ENCODE results near the gene TEX30.

Gene TEX30

DNA sequence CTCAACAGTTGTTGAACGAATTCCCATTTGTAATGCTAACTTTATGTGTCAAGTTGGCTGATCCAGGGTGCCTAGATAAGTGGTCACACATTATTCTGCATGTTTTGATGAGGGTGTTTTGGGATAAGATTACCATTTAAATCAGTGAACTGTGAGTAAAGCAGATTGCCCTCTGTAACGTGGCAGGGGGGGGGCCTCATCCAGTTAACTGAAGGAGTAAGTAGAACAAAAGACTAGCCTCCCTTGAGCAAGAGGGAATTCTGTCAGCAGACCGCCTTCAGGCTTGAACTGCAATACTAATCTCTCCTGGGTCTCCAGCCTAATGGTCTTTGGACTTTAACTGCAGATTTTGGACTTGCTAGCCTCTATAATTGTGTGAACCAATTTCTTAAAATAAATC, 4.2 kb upstream of the TEX30 start:
- no peak for DNase-seq

DNA sequence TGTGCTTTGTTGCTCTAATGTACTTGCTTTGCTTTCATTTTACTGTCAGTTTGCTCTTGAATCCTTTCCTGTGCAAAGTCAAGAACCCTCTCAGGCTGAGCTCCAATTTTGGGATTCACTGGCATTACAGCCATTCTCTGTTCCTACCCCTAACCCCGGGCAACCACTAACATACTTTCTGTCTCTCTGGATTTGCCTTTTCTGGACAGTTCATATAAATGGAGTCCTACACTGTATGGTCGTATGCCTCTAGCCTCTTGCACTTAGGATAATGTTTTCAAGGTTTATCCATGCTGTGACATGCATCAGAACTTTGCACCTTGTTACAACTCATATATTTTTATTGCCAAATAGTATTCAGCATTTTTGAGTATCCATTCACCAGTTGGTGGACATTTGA, 2.7 kb upstream of the TEX30 start:
- no peak for DNase-seq

DNA sequence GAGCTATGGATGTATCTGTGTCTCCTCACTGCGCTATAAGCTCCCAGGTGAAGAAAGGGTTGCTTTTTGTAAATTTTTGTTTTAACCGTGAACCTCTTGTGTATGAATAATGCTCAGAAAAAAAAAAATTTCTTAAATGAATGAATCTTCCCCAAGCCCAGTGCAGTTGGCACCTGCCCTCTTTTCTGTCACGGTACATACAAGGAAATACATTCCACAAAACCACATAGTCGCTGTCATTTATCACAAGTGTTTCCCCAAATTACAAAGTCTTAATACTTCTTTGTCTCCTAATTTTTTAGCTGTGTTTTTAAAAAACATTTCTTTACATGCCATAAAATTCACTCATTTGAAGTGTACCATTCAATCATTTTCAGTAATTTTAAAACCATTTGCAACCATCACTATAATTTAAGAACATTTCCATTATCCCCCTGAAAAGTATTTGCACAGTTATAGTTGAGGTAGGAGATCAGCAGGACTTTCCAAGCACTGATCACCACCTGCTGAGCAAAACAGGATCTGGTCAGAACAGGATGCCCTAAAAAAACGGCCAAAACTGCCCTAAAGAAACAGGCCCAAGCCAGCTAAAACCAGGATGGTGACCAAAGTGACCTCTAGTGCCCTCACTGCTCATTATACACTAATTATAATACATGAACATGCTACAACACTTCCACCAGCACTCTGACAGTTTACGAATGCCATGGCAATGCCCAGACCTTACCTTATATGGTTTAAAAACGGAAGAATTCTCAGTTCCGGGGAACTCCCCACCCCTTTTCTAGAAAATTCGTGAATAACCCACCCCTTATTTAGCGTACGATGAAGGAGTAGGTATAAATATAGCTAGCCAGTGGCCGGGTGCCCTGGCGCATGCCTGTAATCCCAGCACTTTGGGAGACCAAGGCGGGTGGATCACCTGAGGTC, 1.3 kb upstream of the TEX30 start:
- DNase-seq: no peak

DNA sequence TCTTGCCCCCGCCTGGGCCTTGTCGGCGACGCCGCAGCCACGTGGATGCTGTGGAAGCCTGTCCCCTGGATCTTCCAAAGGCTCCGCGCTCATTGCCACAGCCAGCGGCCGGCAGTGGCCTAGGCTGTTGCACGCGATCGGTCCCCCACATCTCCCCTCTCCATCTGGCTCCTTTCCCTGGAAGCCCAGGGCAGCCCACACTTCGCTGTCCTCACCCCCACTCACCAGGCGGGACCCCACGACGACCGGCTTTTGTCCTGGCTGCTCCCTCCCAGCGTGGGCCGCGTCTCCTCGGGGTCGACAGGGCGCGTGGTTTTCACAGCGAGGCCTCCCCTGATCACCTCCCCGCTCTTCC, 605 bp upstream of the TEX30 start:
- no peak for DNase-seq

DNA sequence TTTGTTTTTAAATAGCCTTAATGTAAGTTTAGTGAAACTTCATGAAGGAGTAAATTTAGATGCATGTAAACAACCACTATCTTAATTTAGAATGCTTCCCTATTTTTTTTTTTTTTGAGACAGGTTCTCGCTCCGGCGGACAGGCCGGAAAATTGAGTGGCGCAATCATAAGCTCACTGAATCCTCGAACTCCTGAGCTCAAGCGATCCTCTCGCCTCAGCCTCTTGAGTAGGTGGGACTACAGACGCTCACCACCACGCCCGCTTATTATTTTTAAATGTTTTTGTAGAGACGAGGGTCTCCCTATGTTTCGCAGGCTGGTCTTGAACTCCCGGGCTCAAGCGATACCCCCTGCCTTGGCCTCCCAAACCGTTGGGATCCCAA, 1.6 kb downstream of the TEX30 start:
- DNase-seq: no peak

DNA sequence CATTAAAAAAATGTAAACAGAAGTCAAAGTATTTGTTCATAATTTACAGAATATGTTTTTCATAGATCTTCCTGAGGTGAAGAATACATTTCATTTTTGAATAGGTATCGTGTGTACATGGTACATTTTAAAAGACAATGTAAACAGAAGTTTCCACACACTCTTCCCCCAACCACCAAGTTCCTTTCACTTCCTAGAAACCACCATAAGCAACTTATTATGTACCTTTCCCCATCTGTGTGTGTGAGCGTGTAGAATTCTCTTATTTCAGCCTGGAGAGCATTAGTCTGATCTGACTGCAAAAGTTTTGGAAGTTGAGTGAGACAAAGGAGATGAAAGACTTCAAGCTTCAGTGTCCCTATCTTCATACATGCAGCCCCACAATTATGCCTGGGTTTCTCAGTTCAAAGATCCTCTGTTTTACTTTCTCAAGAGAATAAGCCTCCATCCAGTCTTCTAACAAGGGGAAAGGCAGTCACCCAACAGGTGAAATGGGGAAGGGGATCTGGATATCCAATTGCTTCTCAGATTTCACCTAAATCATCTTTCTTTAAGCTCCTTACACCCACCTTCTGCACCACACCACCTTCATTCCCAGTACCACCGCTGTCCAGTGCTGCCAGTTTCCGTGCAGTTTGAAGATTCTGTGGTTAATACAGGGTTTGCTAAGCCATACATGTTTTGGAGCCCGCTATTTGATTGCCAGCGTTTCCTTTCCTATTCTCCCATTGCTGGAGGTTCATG, 2.1 kb downstream of the TEX30 start:
- no peak for DNase-seq

DNA sequence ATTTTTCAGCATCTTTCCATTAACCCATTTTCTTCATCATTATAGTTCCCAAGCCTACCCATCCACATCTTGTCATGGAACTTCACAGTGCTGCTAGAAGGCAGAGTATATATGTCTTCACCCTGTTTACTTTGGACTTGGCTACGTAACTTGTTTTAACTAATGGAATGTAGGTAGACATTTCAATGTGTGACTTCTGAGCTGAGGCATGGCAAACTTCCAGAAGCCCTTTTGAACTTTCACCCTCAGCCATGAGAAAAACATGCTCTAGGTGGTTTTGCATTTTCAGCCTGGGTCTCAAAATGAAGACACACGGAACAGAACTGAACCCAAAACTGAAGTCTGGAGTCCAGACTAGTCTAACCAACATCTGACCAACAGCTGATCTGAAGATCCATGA, 3.2 kb downstream of the TEX30 start:
- no peak for DNase-seq

DNA sequence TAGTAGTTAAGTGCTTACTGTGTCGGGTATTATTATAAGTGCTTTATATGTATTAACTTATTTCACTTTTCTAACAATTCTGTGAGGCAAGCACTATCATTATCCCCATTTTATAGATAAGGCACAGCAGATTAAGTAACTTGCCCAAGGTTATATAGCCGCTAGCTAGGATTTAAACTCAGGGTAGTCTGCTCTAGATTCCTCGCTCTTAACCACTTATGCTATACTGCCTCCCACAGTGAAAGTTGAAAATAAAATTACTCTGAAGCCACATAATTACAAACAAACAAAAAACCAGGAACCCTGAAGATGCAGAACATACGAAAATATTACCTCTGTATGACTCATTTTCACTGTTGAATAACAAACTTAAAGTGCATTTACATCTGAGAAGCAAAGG, 3.9 kb downstream of the TEX30 start:
- no peak for DNase-seq

DNA sequence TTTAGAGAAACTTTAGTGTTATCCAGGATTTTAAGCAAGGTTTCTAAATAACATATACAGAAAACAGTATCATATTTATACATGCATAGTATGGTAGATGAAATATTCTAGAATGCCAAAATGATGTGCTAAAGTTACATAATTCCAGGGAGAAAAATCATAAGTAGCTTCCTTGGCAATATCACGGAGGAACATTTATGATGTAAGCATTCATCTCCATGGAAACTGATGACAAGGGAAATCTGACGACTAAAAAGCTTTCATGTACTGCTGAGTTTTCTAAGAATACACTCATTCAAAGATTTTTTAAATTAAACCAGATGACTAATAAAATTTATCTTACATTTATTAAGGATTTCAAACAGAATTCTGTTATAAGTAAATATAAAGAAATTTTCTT, 4.7 kb downstream of the TEX30 start:
- DNase-seq: no peak

DNA sequence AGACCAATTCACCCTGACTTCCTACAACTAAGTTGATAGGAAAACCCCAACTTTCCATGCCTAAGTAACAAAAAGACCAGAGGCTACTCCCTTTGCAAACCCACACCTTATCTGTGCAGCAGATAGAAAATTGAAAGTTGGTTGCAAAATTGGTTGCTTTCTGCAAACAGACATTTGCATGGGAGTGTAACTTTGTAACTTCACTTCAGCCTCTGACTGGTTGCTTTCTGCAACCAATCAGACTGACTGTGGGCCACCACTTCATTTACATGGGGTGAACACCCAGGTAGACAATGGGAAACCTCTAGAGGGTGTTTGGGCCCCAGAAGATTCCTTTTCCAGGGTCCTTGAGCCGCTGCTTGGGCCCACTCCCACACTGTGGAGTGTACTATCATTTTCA, 9.8 kb downstream of the TEX30 start:
- no peak for DNase-seq

DNA sequence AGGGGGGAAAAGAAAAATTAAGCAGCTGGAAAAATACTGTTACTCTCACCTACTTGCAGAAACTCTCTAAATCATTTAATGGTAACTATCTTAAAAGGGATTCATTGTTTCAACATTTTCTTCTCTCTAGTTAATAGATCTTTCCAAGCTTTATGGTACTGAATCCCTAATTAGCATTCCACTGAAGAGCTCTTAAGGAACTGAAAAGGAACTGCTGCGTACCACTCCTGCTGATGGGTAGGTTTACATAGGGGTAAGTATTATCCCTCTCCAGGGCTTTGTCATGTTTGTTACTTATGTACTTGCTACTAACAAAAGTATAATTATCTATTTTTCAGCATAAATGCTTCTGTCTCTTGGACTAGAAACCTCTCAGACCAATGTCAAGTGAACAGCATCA, 12.5 kb downstream of the TEX30 start:
- no peak for DNase-seq

DNA sequence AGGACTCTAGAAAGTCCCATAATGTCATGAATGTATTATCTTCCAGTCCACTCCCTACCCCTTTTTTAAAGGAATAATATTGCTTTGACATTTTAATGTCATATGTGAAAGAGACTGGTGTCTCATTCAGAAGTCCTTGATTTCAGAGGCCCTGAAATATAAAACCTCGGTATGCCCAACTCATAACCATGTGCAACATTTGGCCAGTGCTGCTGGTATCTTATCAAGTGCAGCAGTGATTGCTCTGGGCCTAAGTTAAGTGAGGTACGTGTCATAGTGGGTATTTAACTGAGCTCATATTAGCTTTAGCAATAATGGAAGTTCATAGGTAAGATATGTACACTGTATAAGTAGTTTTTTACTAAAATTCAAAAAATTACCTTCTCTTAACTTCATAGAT, 14.7 kb downstream of the TEX30 start:
- no peak for DNase-seq

DNA sequence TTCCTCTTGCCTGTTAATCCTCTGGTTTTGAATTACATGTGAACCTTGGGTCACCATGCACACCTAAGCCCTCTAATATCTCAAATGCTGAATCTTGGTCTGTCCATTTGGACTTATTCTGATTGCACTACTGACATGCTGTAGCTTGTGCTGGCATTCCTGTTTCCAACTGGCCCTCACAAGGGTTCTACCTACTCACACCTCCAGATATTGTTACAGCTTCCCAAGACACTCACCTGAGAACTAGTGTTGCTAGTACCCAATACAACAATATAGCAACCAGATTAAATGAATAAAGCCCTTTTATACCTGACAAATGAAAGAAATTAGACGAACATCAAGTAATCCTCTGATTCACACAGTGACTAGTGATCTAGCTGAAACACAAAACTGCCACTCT, 16.6 kb downstream of the TEX30 start:
- DNase-seq: no peak

DNA sequence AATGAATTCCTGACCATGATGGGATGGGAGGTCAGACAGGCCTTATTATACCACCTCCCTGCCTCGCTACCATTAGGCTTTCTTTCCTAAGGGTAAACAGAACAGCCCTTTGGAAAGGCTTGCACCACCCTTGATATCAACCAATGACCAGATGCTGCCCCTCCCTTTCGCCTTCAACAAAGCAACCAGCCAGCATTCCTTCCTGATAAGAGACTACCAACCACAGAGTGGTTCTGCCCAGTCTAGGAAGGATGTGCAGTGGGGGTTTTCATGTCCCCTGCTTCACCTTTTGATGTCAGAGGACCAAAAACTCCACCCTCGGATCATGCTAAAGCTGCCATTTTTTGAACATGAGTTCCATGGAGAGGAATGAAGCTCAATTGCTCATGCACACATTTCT, 21.7 kb downstream of the TEX30 start:
- DNase-seq: no peak

DNA sequence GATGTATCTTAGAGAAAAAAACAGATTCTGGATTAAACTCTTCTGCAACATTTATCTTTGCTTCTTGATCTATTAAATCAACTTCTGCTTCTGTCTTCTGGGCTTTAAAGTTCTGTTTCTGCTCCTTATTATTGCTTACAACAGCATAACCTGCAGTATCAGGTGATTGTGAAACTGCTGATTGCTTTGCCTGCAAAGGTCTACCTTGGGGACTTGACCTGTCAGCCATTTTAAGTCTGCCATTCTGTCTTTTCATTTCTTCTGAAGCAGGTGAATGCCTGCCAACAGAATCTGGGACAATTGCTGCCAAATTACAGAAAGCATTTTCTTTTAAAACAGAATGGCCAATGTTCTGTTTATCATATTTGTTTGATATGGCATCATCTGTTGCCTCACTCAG, 31.1 kb downstream of the TEX30 start:
- DNase-seq: no peak

DNA sequence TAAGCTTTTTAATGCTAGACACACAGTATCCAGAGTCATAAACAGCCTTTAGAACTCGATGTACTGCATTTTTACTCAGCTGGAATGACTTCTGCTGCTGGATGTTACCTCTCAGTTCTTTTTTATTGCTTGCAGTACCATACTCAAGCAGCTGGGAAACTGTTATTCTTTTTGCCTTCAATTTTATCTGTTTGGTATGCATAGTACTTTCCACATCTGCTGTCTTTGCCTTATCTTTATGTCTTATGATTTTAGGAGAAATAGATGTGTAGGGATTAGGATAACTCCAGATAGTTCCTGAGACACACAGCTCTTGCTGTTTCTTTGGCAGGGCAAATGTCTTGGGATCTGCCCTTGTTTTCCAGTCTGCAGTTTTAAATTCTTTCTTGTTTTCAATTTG, 31.5 kb downstream of the TEX30 start:
- DNase-seq: no peak

DNA sequence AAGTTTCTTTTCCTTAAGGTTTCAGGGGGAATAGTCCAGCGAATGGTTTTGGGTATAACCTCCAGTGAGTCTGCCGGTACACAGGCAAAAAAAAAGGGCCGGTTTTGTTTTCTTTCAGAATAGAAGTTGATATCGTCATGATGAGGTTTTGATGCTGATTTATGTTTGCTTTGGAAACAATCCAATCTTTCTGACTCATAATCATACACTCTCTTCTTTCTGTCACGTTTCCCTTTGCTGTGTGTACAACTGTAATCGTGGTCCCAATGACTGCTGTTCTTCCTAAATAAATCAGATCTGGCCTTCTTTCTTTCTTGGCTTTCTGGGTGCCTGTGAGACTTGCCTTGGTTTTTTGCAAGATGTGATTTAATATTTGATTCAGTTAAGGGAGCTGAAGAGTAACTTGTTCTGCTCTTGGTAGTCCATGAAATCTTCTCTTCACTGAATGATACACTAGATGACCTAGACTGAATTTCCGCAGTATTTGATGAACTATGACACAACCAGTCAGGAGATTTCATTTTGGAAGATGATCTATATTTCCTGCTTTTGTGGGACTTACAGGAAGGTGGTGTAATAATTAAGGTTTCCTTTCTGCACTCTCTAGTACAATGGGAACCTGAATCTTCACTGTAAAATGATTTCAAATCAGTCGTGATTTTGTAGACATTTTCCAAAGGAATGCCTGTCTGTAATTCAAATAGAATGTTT, 43.9 kb downstream of the TEX30 start:
- DNase-seq: no peak

DNA sequence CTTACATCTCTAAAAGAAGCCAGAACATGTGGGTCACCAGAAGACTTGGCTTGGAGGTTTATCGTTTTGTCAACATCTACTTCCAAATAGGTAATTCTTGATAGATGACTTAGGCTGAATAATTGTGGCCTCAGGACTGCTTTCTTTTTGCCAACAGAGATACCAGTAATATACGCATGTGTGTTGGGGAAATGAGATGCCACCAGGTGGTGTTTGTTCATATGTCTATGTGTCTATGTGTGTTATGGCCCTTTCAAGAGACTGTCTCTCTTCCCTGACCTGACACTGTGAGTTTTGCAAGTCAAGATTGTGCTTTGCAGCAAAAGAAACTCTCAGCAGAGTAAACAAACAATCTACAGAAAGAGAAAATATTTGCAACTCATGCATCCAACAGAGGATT, 47.2 kb downstream of the TEX30 start:
- no peak for DNase-seq

DNA sequence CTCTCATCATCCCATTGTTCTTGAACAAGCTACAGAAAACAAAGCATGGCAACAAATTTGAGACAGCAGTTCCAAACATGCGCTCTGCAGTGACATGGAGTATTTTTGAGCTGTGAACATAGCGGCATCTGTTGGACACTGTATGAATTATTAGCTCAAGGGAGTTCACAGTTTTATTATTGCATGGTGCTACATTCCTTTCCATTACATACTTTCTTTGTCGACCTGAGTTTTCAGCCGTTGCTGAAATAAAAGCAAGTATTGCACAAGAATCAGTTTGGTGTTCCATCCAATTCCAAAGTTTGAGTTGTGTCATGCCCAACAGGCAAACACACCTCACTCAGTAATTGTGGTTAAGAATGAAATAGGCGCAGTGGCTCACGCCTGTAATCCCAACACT, 48.7 kb downstream of the TEX30 start:
- no peak for DNase-seq

DNA sequence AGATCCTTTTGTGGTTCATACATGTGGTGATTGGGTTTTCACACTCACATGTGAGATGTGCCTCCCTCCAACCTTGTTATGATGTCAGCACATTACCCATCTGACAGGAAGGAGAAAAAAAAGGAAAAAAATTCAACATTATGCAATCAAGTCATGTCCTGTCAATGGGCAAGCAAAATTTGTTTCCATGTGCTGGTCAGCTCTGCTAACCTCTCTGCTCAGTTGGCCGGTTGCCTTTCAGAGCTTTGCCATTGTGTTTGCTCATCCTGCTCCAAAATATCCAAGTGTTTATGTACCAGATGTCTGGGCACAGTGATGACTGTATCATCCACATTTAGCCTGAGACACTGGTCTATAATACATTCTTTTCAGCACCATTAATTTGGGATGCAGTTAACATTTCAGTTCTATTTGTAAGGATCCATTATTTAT, 51.8 kb downstream of the TEX30 start:
- no peak for DNase-seq

DNA sequence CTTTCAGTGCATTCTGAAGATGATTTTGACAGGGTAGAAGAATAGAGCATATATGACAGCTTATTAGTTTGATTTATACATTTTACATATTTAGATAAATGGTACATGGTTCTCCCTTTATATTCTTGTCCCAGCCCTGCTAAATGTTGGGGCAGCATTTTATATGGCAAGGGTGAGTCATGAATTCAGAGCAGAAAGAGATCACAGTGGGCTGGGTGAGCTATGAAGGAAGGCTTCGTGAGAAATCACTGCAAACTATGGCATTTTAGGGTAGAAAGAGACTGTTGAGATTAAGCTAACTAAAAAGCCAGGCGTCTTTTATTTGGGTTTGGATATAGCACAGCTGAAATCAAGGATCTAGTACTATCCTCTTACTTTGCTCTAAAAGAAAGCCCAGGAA, 54.8 kb downstream of the TEX30 start:
- no peak for DNase-seq

Measured in activated CD4-positive, alpha-beta T cell treated with anti-CD3 and anti-CD28 coated beads for 1 hour (primary cell).